Measurements from ENCODE around the gene PTH1R. TPM values are rescaled to one million over a fixed set of nuclear protein-coding genes. Genes with fewer than 3 reads are reported as not detected.

PTH1R gene
- total and polyA plus RNA-seq, 10 of the 15 experiments (the other 5 are each of a cell fraction or from before 2014, with no cell fraction given) = not detected

GRCh38 chr3:46861605-46862368 lies 15.7 kb upstream of the PTH1R start:
- no peaks in the 10 kb centered on the region for H3K27me3 ChIP-seq (replicated peaks in 1 of 2; ENCODE audit: control insufficient read depth in 2 of 2, insufficient read depth in 2 of 2, low read length in 1 of 2)
- 44% methylated on average over 12 of the region's 12 CpGs for WGBS (ENCODE audit: insufficient coverage, insufficient replicate concordance, low lambda C conversion rate, missing lambda C conversion rate)
- ATAC-seq = no peak
- SMC1A ChIA-PET (ENCODE audit: uncharacterized antibody, unreplicated experiment) = no interaction called here
- H3K36me3 ChIP-seq (ENCODE audit: control insufficient read depth in 2 of 2, insufficient read depth in 2 of 2, low read length in 1 of 2) = no peaks in the 10 kb centered on the region
- no peaks in the 10 kb centered on the region for H4K20me1 ChIP-seq (ENCODE audit: control insufficient read depth, insufficient read depth)
- RAD21 ChIA-PET (ENCODE audit: unreplicated experiment) = no interaction called here
- POLR2A ChIA-PET = no interaction called here
- H2AFZ ChIP-seq (ENCODE audit: control insufficient read depth, low read depth, low read length) = no peak overlapping the region
- no peaks in the 10 kb centered on the region for H3K9me3 ChIP-seq (replicated peaks; ENCODE audit: control insufficient read depth, insufficient read depth, low read length)
- DNase-seq (ENCODE audit: low read depth, low spot score) = no peak
- in situ Hi-C loops (cut with MboI) (no loop called here), intact Hi-C loops (cut with micrococcal nuclease; ENCODE audit: unreplicated experiment) (no loop called here)
- no peak overlapping the region for H3K4me2 ChIP-seq (ENCODE audit: control insufficient read depth, insufficient read depth)
- H3K4me1 ChIP-seq (ENCODE audit: control insufficient read depth, insufficient read depth, low read length) = no peaks in the 10 kb centered on the region
- no peaks in the 10 kb centered on the region for H3K79me2 ChIP-seq (ENCODE audit: control insufficient read depth, insufficient read depth, low read length)
- no peak overlapping the region for H3K4me3 ChIP-seq
- TF ChIP-seq SUPT20H (IDR thresholded peaks at IDR 0.05; ENCODE audit: borderline replicate concordance, control insufficient read depth, low read depth, low read length) (no peak), ZBTB11 (CRISPR knock-in tag; IDR thresholded peaks at IDR 0.05) (no peak), NR2F1 (conservative IDR thresholded peaks at IDR 0.05) (peak; percentile 43; the same call in 1 of the 2 replicates), RELA (IDR thresholded peaks at IDR 0.05; ENCODE audit: borderline replicate concordance, partially characterized antibody) (no peak), MEF2B (IDR thresholded peaks at IDR 0.05; ENCODE audit: partially characterized antibody, poor library complexity, severe bottlenecking) (no peak), E2F4 (IDR thresholded peaks at IDR 0.05; ENCODE audit: low read depth, low read length) (no peak)
- CTCF ChIA-PET = interaction anchor here (0.6 to 1.8 kb wide), 5 partner anchors 12 to 156 kb away, joined by 3 to 5 read pairs (median 3); no protein-coding TSS in a partner anchor
- FAIRE-seq = no peak
- H3K9ac ChIP-seq (ENCODE audit: control insufficient read depth, insufficient read depth, low read length) = no peak overlapping the region
- no TSS peak for BruUV-seq (replicated peaks)
- no peak overlapping the region for H3K27ac ChIP-seq (ENCODE audit: control insufficient read depth, insufficient read depth)

All from GM12878 (cell line).